ENCODE data around the gene ISYNA1.
A peak's percentile ranks its signal among the peaks of the same experiment; 100 is the strongest.

Gene ISYNA1
- long read RNA-seq, donor 1, transcript ISYNA1-209 (3 exons, 696 nt), result minor isoform, 9 of 152 reads
- long read RNA-seq, donor 1, transcript ISYNA1-201 (11 exons, 2,420 nt), result major isoform, 34 of 152 reads
- long read RNA-seq, donor 1, partial matches to known transcripts, result 64 of 152 reads
- long read RNA-seq, donor 1, other reads (novel, unspliced or antisense), result 43 of 152 reads
- long read RNA-seq, donor 2, transcript ISYNA1-209 (3 exons, 696 nt), result minor isoform, 9 of 47 reads
- long read RNA-seq, donor 2, transcript ISYNA1-201 (11 exons, 2,420 nt), result major isoform, 26 of 47 reads
- long read RNA-seq, donor 2, partial matches to known transcripts, result 10 of 47 reads
- long read RNA-seq, donor 2, other reads (novel, unspliced or antisense), result 0 of 47 reads
- long read RNA-seq, donor 3, transcript ISYNA1-201 (11 exons, 2,420 nt), result major isoform, 16 of 25 reads
- long read RNA-seq, donor 3, transcript ISYNA1-209 (3 exons, 696 nt), result minor isoform, 8 of 25 reads
- long read RNA-seq, donor 3, partial matches to known transcripts, result 0 of 25 reads
- long read RNA-seq, donor 3, other reads (novel, unspliced or antisense), result 0 of 25 reads
- long read RNA-seq, donor 4, transcript ISYNA1-209 (3 exons, 696 nt), result minor isoform, 7 of 70 reads
- long read RNA-seq, donor 4, transcript ISYNA1-201 (11 exons, 2,420 nt), result major isoform, 34 of 70 reads
- long read RNA-seq, donor 4, partial matches to known transcripts, result 17 of 70 reads
- long read RNA-seq, donor 4, other reads (novel, unspliced or antisense), result 5 of 70 reads
- long read RNA-seq, donor 5, transcript ISYNA1-209 (3 exons, 696 nt), result minor isoform, 20 of 91 reads
- long read RNA-seq, donor 5, transcript ISYNA1-201 (11 exons, 2,420 nt), result major isoform, 41 of 91 reads
- long read RNA-seq, donor 5, partial matches to known transcripts, result 17 of 91 reads
- long read RNA-seq, donor 5, other reads (novel, unspliced or antisense), result 13 of 91 reads
- long read RNA-seq, donor 6, transcript ISYNA1-209 (3 exons, 696 nt), result minor isoform, 5 of 45 reads
- long read RNA-seq, donor 6, transcript ISYNA1-201 (11 exons, 2,420 nt), result major isoform, 30 of 45 reads
- long read RNA-seq, donor 6, partial matches to known transcripts, result 5 of 45 reads
- long read RNA-seq, donor 6, other reads (novel, unspliced or antisense), result 0 of 45 reads
- long read RNA-seq, donor 7, result 0 reads
- long read RNA-seq, donor 8, transcript ISYNA1-201 (11 exons, 2,420 nt), result major isoform, 33 of 72 reads
- long read RNA-seq, donor 8, transcript ISYNA1-209 (3 exons, 696 nt), result minor isoform, 8 of 72 reads
- long read RNA-seq, donor 8, partial matches to known transcripts, result 28 of 72 reads
- long read RNA-seq, donor 8, other reads (novel, unspliced or antisense), result 0 of 72 reads

GRCh38 chr19:18437491-18438330 lies at the start of gene ISYNA1:
Gene ISYNA1 (minus strand): TSS chr19:18438133. CDS start chr19:18437979, 154 bp downstream.
- peak; percentile 82 for DNase-seq

GRCh38 chr19:18486746-18487145 lies 48.8 kb upstream of the ISYNA1 start:
- DNase-seq, result no peak

GRCh38 chr19:18484992-18485391 lies 47.1 kb upstream of the ISYNA1 start:
- no peak for DNase-seq

GRCh38 chr19:18483119-18483890 lies 45.4 kb upstream of the ISYNA1 start:
- DNase-seq, result no peak

- no peak for DNase-seq
These were observed 43.7 kb upstream of the ISYNA1 start for GRCh38 chr19:18481505-18482222.

- DNase-seq, result no peak
These were observed 42.2 kb upstream of the ISYNA1 start for GRCh38 chr19:18480006-18480691.

GRCh38 chr19:18478545-18479311 lies 40.8 kb upstream of the ISYNA1 start:
- DNase-seq, result no peak

GRCh38 chr19:18477974-18478373 lies 40.0 kb upstream of the ISYNA1 start:
- no peak for DNase-seq

- DNase-seq, result no peak
These were observed 39.3 kb upstream of the ISYNA1 start for GRCh38 chr19:18477042-18477779.

GRCh38 chr19:18476507-18477041 lies 38.6 kb upstream of the ISYNA1 start:
- DNase-seq, result no peak

- DNase-seq, result no peak
These were observed 37.9 kb upstream of the ISYNA1 start for GRCh38 chr19:18475762-18476331.

- no peak for DNase-seq
These were observed 37.1 kb upstream of the ISYNA1 start for GRCh38 chr19:18475004-18475453.

- DNase-seq, result no peak
These were observed 36.5 kb upstream of the ISYNA1 start for GRCh38 chr19:18474366-18474887.

- no peak for DNase-seq
These were observed 35.8 kb upstream of the ISYNA1 start for GRCh38 chr19:18473706-18474087.

- DNase-seq, result no peak
These were observed 35.2 kb upstream of the ISYNA1 start for GRCh38 chr19:18473003-18473705.

- no peak for DNase-seq
These were observed 32.9 kb upstream of the ISYNA1 start for GRCh38 chr19:18470787-18471186.

All from right kidney (tissue), 9 donors.